Pulmonary artery endothelial cell (primary cell): Measurements from ENCODE around the gene ZBED3. TPM values are rescaled to one million over a fixed set of nuclear protein-coding genes. Genes with fewer than 3 reads are reported as not detected.
A peak's percentile ranks its signal among the peaks of the same experiment; 100 is the strongest.
"Not testable (repeated sequence)": the region's sequence is repeated elsewhere in the genome, so short reads cannot be mapped to it uniquely, and the experiment has no call there.

ENCODE experiments used
- DNase-seq: peaks from one replicate; pipeline ENCODE4 v3.0.0-alpha.2; 2011; ENCODE audit warnings: low read depth, low spot score
- total RNA-seq: library from RNA; depleted of rRNA; stranded (reverse); fragments of >200 nt; gene quantifications from 2 replicates; pipeline ENCODE4 v1.2.3, GENCODE V29; 2014

Gene ZBED3, protein sequence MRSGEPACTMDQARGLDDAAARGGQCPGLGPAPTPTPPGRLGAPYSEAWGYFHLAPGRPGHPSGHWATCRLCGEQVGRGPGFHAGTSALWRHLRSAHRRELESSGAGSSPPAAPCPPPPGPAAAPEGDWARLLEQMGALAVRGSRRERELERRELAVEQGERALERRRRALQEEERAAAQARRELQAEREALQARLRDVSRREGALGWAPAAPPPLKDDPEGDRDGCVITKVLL
- total RNA-seq = 1.7 and 3.6 TPM in 2 replicates

DNA sequence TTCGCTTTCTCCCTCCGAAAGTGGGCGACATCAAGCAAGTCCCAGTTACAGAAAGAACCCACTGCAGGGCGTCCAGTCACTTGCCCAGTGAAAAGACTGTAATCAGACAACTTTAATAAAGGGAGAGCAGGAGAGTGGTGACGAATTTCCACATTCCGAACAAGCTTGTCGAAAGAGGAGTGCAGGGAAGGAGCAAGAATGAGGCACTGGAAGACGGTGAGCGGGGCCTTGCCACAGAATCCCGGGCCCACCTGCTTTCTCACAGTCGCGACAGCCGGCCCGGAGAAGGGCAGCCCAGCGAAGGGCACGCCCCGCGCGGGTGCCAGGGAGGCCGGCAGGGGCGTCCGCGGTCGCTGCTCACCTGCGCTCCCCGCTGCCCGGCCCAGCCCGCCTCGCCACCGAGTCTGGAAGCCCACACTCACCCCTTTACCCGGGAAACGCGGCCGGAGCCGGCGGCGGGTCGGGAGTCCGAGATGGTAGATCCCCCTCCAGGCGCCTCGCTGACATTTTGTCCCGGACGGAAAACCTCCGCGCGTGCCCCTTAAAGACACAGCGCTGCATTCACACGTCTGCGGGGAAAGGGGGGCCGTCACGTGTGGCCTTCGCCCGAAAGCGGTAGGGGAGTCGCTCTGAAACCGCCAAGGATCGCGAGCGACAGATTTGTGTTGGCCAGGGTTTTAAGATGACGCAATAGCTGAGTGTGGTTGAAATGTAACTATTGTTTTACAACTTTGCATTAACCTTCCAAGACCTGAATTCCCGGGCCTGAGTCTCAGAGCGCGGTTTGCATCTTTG, at the start of gene ZBED3:
TSS of gene ZBED3 (minus strand) at position 597 of the 795 bp plus-strand sequence. CDS start 9,407 bp downstream, outside the sequence.
- peak; percentile 41 for DNase-seq

DNA sequence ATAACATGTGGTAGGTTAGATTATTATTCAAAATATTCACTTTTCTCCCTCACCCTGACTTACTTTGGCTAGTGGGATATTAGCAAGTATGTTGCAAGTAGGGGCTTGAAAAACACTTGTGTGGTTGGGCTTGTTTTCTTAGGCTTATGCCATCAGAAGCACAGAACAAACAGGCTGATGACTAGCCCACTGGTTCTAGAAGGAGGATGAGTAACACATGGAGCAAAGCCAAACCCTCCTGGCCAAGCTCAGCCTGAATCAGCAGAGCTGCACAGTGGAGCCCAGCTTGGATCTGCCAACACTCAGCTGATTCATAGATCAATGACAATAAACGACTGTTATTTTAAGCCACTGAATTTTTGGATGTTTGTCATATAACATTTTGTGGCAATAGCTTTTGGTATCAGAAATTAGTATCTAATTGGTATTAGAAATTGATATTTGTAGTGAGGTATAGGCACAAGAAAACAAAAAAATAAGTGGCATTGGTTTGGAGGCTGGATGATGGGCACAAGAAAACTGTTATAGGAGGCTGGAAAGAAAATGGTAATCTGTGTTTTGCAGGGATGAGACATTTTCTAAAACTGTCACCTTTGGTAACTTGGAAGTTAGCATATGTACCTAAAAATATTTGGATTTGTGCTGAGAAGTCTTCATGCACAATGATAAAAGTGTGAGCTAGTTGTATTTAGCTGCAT, 46.1 kb upstream of the ZBED3 start:
- peak; percentile 85 for DNase-seq

DNA sequence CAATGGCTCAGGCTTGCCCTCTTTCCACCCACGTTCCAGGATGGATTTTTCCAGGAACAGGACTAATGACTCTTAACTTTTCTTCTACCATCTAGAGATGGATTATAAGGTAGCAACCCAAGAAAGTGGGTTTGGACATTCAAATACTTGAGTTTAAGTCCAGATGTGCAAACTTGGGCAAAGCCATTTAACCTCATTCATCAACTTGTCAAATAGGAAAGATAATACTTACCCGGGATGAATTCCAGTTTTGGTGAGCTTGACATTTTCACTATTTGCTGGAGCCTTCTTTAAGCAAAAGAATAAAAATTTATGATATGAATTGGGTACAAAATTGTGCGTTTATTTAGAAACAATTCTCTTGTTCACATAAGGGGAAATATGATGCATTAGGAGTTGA, 44.3 kb upstream of the ZBED3 start:
- DNase-seq = no peak

DNA sequence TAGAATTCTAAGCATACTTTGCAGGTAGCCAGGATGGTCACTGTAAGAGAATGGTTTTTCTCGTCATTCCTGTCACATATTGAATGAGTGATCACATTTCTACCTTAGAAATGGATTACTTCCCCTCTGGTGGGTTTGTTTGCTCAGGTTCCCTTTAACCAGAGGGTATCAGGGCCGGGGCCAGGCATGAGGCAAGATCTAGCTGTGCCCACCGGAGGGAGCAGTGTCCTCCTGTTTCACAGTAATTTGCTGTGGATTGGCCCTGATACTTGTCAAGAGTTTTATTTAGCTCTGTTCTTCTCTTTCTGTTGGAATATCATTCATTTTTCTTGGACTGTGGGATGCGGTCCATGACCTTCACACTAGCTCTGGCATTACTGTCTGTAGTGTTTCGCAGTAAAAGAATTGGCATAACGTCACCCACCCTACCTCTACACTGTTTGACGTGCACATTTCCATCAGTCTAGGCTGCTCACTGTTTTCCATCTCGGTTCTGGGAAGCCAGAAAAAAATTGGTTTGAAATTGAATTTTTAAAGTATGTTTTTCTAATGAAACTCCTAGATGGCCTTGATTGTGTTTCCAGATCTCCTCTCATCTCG, 42.4 kb upstream of the ZBED3 start:
- DNase-seq = no peak

DNA sequence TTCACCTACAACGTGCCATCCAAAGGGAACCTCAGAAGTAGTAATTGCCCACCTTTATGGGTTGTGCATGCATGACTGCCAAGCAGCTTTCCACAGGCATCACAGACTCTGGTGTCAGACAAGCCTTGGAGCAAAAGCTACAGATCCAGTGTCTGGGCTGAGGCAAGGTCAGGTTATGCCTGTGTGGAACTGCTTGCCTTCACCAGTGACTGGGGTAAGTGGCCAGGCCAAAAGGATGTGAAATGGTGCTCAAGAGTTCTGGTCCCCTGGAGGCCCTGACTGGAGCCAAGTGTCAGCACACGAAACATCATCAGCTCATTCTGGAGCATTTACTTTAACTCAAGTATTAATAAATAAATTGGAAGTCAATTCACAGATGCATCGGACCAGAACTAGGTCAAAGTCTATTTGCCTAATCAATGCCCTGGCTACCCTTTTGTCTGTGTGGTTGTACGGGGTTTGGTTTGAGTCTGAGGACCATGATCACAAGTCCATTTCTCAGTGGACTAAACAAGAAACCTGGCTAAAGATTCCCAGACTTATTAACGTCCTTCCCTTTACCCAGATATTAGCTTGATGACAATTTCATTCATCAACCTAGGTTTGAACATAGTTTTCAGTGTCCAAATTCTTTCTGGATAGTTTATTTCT, 41.5 kb upstream of the ZBED3 start:
- no peak for DNase-seq

DNA sequence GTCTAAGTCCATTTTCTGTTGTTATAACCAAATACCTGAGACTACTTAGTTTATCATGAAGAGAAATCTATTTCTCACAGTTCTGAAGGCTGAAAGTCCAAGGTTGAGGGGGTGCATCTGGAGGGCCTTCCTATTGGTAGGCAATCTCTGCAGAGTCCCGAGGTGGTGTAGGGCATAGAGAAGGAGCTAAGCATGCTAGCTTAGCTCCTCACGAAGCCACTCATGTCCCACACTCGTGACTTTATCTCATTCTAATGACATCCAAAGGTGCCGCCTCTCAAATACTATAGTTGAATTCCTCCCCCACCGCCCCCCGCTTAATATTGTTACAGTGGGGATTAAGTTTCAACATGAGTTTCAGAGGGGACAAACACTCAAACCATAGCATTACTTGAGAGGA, 36.0 kb upstream of the ZBED3 start:
- DNase-seq = no peak

DNA sequence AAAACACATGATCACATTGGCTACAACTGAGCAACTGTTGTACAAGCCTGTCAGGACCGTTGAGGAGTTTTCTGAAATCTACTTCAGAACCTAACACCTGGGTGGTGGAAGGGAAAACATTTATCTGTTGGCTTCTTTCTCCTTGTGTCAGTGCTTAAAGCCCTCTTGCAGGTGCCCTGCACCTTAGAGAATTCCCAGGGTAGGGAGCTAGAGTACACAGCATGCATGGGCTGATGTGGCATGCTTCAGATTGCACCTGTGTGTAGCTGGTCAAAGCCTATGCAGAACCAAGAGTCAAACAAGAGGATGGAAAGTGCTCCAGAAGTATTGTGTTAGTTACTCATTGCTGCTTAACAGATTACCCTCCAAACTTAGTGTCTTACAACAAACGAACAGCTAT, 33.6 kb upstream of the ZBED3 start:
- DNase-seq = no peak

DNA sequence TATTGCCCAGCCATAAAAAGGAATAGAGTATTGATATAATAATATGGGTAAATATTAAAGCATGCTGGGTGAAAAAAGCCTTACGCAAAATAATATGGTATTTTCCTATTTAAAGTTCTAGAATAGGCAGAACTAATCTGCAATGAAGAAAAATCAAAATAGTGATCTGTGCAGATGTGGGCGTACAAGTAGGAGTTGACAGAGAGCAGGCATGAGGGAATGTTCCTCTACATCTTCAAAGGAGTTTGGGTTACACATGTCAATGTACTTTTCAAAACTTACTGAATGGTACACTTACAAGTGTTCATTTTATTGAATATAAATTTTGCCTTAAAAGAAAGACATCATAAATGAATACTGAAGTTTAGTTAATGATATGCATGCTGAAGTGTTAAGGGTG, 33.0 kb upstream of the ZBED3 start:
- no peak for DNase-seq

DNA sequence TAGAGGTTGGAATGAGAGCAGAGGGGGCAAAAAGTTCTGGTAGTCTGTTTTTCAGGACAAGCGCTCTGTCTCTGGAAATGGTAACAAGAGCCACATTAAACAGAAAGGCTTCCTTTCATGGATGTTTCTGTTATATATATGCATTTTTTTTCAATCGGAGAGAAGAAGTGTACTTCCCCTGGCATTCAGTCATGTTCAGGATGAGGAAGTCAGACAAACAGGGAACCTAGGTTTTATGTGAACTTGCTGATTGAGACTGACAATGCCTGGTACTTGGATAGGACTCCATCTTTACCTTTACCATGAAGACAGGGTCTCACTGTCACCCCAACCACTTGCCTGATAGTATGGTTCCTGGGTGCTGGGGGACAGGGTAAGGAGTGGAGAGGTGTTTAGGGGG, 30.1 kb upstream of the ZBED3 start:
- no peak for DNase-seq

DNA sequence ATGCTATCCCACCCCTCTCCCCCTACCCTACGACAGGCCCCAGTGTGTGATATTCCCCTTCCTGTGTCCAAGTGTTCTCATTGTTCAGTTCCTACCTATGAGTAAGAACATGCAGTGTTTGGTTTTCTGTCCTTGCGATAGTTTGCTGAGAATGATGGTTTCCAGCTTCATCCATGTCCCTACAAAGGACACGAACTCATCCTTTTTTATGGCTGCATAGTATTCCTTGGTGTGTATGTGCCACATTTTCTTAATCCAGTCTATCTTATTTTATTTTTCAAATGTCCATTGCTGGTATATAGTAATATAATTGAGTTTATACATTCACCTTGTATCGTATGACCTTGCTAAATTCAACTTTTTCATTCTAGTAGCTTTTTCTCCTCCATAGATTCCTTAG, 19.9 kb upstream of the ZBED3 start:
- not testable (repeated sequence) for DNase-seq

DNA sequence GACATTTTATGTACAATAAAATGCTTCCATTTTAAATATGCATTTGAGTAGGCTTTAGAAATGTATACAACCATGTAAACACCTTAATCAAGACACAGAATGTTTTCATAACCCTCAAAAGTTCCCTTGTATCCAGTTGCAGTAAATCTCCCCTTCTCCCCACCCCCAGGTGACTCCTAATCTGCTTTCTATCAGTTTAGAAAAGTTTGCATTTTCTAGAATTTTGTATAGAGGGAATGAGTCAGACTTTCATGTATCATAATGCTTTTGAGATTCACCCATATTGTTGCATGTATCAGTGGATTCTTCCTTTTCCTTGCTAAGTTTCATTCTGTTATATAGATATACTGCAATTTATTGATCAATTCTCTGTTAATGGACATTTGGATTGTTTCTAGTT, 17.7 kb upstream of the ZBED3 start:
- no peak for DNase-seq

DNA sequence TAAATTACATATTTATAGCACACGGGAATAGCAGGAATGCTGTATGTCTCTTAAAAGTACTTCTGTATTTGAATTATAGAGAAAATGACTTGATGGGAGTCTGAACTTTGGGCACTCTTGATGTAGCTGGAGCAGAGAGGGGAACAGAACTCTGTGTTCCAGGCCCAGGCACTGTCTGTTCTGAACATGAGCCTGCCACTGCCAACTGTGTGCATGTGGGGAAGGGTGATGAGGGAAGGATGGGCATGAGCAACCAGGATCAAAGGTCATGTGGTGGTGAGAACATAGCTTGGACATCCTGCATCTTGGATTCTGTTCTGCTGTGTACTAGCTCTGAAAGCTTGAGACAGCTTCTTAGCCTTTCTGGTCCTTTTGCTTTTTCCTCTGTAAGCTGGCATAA, 16.4 kb upstream of the ZBED3 start:
- DNase-seq = no peak

DNA sequence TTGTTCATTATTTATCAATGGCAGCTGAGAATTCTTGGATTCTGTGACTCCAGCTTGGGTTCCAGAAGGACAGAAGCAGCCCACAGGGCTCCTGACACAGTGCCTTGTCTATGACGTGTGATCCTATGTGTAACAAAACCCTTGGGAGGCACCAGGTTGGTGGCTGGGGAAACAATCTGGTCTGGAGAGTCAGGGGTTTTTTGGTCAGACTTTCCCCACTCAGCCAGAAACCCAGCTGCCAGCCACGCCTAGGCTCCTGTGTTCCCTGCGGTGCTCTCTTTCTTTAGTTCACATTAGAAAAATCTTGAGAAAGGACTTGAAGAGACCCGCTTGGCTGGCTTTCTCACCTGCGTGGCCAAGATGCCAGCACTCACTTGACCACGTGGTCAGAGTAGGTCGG, 15.5 kb upstream of the ZBED3 start:
- no peak for DNase-seq

DNA sequence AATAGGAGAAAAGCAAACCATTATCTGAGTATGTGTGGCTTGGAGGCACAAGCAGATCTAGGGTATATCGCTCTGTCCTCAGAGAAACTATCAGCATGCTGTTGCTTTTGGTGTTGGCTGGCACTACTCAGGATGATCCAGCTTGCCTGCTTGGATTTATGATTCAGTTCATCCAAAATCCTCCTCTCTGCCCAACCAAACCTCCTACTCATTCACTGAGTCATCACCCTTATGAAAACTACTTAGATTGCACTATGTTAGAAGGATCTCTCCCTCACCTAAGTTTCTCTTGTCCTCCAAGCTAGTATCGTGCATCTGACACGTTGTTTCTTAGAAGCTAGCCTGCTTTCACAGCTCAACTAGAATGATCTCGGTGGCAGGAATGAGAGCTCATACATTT, 14.2 kb upstream of the ZBED3 start:
- DNase-seq = no peak

DNA sequence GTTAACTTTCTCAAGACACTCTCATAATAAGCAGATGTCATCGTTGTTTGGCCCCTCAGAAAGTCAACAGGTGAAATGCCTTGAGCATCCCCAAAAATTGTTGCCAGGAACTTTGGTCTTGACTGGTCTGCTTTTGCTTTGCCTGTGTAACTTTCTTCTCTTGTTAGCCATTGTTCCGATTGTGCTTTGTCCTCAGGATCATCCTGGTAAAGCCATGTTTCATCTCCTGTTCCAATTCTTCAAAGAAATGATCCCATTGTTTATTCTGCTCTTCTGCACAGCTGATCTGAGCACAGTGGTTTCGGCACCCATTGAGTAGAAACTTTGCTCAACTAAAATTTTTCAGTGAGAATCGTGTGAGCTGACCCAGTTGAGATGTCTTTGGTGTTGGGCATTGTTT, 8.1 kb upstream of the ZBED3 start:
- DNase-seq = no peak

DNA sequence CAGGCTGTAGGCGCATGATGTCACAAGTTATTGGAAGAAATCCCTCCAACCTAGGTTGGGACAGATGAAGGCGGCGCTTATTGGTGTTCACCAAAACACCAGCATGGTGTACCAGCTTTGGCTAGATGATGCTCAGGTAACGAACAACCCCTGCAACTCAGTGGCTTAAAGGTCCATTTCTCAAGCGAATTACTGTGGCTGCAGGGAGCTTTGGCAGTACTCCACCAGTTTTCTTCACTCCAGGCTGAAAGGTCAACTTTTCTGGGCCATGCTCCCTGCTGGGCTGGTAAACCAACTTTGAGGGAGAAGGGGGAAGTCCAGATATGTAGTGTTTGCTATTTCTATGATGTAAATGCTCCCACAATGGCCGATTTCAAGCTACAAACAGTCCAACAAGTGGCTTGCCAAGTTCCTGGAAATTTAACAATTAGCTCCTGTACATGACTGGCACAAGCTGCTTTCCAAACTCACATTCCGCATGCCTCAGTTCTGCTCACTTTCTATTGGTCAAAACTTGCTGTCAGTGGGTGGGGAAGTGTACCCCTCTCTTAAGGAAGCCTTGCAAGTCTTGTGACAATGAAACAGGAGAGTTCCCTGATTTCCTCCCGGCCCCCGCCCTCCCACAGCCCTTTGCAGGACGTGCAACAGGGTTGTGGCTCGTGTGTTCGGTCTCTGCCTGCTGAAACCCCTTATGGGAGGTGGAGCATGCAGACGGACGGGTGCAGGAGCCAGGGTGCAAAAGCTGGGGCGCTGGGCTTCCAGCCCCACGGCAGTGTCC, 588 bp upstream of the ZBED3 start:
- DNase-seq = no peak

DNA sequence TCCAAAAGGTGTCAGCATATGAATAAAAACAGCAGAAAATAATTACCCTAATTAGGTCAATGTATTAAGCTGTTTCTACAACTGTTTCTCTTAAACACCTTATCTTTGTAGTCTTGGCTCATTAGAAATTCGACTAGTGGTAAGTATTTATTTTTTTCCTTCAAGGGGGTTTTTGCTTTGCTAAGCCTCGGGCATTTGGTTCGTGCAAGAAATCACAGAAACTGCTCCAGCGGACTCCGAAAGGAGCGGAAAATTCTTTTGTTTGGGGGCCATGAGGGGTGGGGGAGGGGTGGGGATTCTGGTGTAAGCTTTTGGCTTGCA, 757 bp downstream of the ZBED3 start:
- DNase-seq = no peak

DNA sequence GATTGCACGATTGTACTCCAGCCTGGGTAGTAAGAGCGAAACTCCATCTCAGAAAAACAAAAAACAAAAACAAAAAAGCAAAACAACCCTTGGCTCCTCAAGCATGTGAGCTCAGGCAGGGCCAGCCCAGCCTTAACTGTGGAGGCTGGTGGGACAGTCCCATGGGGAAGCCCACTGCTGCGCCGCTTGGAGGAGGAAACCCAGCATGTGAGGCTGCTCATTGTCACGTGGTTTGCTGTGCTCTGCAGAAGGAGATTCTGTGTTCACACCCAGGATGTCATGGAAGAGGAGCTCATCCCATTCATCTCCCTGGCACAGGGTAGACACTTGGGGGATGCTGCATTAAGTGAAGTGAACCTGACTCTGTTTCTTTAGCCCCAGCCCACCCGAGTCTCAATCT, 4.0 kb downstream of the ZBED3 start:
- no peak for DNase-seq

DNA sequence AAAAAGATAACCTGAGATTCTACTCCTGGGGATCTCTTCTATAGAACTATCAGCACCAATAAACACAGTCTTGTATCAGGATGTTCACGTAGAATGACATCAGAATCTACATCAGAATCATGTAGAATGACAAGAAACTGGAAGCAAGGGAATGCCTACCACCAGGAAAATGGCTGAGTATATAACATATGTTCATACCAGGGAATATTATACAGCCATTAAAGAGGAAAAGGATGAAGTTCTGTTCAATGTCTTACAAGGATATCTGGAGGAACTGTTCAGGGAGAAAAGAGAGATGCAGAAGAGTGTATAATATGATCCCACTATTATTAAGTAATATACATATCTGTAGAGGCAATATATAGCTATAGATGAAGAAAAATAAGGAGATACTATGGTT, 4.8 kb downstream of the ZBED3 start:
- DNase-seq = no peak

DNA sequence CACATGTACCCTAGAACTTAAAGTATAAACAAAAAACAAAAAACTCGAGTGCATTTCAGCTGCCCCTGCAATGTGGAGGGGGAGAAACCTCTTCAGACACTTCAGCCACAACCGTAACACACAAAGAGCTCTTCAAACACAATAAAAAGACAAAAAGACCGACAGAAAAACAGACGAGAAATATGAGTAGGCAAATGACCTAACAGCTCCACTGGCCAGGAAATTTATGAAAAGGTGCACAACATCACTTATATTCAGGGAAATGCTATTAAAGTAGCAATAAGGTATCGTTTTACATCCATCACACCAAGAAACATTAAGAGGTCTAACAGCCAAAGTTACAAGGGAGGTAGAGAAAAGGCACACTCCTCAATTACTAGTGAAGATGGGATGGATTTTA, 6.2 kb downstream of the ZBED3 start:
- no peak for DNase-seq

DNA sequence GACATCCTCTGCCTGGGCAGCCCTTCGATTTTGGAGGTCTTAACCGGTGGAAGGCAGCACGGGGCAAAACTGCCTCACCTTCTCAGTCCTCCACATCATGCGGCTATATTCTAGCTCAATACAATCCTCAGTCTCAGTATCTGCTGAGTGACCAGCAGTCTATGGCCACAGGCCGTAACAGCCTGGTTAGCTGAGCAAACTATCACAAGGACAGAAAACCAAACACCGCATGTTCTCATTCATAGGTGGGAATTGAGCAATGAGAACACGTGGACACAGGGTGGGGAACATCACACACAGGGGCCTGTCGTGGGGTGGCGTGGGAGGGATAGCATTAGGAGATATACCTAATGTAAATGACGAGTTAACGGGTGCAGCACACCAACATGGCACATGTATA, 6.6 kb downstream of the ZBED3 start:
- DNase-seq = not testable (repeated sequence)
